HPDE6-E6E7 (cell line): ENCODE measurements around the gene PACS2.
A peak's percentile ranks its signal among the peaks of the same experiment; 100 is the strongest.
"Not testable (repeated sequence)": the region's sequence is repeated elsewhere in the genome, so short reads cannot be mapped to it uniquely, and the experiment has no call there.

Experiments used
- DNase-seq: peaks from one replicate; pipeline ENCODE4 v3.0.0; 2011; ENCODE audit warnings: missing footprints; ENCODE audit errors: extremely low spot score

Gene PACS2

GRCh38 chr14:105314287-105315200, at the start of gene PACS2:
Gene PACS2 (plus strand): TSS chr14:105314748. CDS start chr14:105314919, 171 bp downstream.
- peak; percentile 92 for DNase-seq

- no peak for DNase-seq
Measured at GRCh38 chr14:105267820-105268548, 46.6 kb upstream of the PACS2 start.

- DNase-seq: no peak
Measured at GRCh38 chr14:105268736-105269354, 45.7 kb upstream of the PACS2 start.

GRCh38 chr14:105269405-105269804, 45.1 kb upstream of the PACS2 start:
- no peak for DNase-seq

GRCh38 chr14:105271224-105271890, 43.2 kb upstream of the PACS2 start:
- no peak for DNase-seq

GRCh38 chr14:105272623-105273022, 41.9 kb upstream of the PACS2 start:
- no peak for DNase-seq

GRCh38 chr14:105273062-105273461, 41.5 kb upstream of the PACS2 start:
- no peak for DNase-seq

GRCh38 chr14:105274637-105275036, 39.9 kb upstream of the PACS2 start:
- no peak for DNase-seq

GRCh38 chr14:105275267-105275946, 39.1 kb upstream of the PACS2 start:
- no peak for DNase-seq

- not testable (repeated sequence) for DNase-seq
Measured at GRCh38 chr14:105277448-105277847, 37.1 kb upstream of the PACS2 start.

GRCh38 chr14:105279642-105280361, 34.7 kb upstream of the PACS2 start:
- no peak for DNase-seq

GRCh38 chr14:105280525-105280924, 34.0 kb upstream of the PACS2 start:
- no peak for DNase-seq

GRCh38 chr14:105281371-105282097, 33.0 kb upstream of the PACS2 start:
- DNase-seq: peak; percentile 69

GRCh38 chr14:105282098-105282725, 32.3 kb upstream of the PACS2 start:
- DNase-seq: no peak

- no peak for DNase-seq
Measured at GRCh38 chr14:105283028-105283427, 31.5 kb upstream of the PACS2 start.

GRCh38 chr14:105283899-105284298, 30.6 kb upstream of the PACS2 start:
- no peak for DNase-seq

GRCh38 chr14:105285174-105285573, 29.4 kb upstream of the PACS2 start:
- no peak for DNase-seq

- no peak for DNase-seq
Measured at GRCh38 chr14:105286759-105287144, 27.8 kb upstream of the PACS2 start.
